Measurements from ENCODE around the gene PIGS. TPM values are rescaled to one million over a fixed set of nuclear protein-coding genes. Genes with fewer than 3 reads are reported as not detected.
"Not testable (repeated sequence)": the region's sequence is repeated elsewhere in the genome, so short reads cannot be mapped to it uniquely, and the experiment has no call there.

The PIGS gene
- total RNA-seq, 1 donor from 2014 or later = 44.2 TPM

DNA sequence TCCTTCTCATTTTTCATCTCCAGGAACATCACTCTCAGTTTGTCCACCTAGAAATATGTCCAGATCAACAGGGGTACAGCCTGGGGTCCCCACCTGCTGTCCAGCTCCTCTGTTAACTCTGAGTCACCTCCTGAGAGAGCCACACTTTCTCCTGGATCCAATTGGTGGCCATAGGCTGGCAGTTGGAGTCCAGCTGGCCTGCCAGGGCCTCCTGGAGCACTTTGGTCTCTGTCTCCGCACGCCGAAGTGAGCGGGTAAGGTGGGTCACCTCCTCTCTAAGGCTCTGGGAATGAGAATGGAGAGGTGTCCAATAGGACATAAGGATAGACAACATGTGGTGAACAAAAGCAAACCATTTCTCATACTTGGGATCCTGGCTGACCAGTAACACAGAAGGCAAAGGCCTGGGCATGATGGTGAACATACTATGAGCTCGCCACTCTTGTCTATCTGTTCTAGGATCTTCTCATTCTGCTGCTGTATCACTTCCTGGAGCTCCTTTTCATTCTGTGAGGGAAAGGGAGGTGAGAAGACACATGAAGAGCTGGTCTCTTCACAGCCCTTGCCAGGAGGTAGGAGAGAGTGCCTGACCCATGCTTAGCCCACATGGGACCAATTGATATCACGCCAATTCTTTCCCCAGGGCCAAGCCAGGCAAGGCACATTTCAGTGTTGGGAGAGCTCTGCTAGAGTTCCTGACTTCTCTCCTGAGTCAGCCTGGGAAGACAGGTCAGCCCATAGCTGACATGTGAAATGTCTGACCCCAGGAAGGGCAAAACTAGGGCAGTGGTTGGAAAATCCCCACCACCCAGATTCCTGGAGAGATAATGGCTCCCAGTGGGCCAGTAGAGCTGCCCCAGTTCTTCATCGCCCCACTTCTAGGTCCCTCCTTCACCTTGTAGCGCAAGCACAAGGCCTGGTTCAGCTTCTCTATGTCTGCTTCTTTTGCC is 7.2 kb upstream of the PIGS start:
- DNase-seq (ENCODE audit: low read depth in 2 of 2) = no peak

DNA sequence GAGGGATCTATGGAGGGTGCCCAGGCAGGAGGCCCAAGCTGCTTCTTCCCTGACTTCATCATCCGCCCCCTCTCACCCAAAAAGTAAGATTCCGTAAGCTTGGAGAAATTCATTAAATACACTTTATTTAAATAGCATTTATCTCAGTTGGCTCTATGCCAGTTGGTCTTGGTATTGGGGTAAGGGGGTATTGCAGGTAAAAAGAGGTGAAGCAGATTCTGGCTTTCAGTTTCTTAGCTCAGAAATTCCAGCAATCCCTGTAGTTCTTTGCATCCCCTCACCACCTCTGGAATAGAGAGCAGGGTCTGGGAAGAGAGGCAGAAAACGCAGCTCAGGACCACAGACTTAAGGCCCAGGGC is 6.1 kb upstream of the PIGS start:
- no peak for DNase-seq (ENCODE audit: low read depth in 2 of 2)

DNA sequence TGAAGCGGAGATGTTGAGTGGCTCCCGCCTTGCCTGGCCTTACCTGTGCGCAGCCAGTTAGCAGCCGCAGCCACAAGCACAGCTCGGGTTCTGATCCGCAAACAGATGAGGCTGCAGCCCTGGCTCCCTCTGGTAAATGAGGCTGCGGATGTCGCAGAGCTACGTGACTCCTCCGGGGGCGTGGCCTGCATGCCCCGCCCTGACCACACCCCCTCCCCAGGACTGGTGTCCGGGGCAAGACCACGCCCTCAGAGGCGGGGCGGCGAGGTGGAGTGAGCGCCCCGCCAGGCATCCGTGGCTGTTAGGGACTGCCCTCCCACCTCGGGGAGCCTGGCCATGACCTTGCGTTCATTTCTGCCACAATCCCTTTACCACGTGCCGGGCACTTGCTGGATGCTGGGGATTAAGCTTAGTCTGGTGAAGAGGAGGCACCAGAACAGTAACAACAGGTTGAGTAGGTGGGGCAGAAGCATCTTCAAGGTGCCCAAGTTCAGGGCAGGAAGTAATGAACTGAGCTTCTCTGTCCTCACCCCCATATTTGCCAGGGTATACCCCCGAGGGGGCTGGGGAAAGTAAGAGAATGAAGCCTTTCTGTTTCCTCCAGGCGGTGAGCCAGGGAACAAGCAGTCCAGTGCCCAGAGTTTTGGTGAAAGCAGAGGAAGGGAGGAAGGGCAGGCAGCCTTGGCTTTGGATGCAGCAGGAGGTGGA is 5.6 kb upstream of the PIGS start, which contains the start of gene ALDOC:
TSS of gene ALDOC (minus strand) at position 138 of the 708 bp plus-strand sequence. CDS start 1,363 bp downstream, outside the sequence.
- peak; percentile 76 to 89 for DNase-seq (ENCODE audit: low read depth in 2 of 2)

DNA sequence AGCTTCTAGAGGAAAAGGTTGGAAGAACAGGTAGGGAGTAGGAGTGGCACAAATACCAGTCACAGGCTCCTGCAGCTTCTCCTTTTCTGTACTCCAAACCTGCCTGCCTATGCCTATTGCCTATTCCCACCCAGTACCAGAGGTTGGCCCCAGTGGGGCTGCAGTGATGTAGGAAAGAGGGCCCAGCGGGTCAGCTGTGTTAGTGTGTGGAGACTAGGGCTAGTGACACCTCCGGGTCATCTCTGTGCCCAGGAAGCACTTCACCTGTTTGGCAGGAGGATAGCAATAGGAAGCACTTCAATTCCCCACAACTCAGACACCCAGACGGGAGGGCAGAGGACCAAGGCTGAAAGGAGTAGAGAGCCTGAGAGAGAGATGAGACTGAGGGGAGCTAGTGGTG is 4.7 kb upstream of the PIGS start:
- DNase-seq (ENCODE audit: low read depth in 2 of 2) = not testable (repeated sequence)

DNA sequence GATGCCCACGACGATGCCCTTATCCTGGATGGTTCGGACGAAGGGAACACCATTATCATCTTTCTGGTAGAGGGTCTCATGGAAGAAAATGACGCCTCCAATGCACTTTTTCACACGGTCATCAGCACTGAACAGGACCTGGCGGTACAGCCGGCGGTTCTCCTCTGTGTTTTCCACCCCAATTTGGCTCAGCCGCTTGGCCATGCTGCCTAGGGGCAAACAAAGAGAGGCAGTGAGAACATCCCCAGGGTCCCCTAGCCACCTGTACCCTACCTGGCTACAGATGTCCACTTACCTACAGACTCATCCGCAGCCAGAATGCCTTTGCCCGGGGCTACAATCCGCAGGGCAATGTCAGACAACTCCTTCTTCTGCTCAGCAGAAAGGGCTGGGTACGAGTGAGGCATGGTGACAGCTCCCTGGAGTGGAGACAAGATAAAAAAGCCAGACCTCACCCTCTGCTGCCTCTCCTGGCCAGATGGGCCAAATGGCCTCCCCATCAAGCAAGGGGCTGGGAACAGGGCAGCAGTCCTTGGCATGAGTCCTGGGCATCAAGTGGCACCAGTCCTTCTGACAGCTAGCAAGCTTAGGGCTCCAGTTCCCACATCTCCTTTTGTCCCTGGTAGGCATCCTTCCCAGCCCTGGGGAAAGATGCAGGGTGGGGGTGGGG is 3.9 kb upstream of the PIGS start:
- no peak for DNase-seq (ENCODE audit: low read depth in 2 of 2)

DNA sequence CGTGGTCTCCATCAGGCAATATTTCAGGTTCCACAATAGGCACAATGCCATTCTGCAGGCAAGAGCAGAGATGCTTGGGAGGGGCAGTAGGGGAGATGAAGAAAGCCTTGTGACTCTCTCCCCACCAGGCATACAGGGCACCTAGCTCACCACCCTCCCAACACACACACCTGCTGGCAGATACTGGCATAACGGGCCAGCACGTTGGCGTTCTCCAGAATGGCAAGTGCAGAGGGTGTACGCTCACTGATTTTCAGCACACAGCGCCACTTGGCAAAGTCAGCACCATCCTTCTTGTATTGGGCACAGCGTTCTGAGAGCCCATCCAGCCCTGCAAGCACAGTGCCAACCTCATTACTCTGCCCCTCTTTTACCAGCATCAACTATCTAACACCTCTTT is 3.2 kb upstream of the PIGS start:
- no peak for DNase-seq (ENCODE audit: low read depth in 2 of 2)

DNA sequence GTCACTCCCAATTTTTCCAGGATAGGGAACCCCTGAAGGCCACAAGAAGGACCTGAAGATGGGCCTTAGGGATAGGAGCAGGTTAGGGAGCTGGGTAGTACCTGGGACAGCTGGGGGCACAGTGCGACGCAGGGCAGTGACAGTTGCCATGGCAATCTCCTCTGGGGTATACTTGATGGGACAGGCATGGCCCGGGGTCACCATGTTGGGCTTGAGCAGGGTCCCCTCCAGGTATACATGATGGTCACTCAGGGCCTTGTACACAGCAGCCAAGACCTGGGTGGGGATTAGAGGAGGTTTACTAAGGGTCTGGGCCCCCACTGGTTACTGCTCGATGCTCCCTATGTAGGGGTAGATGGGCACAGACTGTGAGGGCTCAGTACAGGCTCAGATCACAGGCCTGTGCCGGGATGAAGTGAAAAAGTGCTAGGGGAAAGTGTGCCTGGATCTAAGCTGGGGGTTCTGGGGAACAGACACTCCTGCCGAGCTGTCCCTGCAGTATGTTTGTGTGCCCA is 2.7 kb upstream of the PIGS start:
- DNase-seq (ENCODE audit: low read depth in 2 of 2) = no peak

DNA sequence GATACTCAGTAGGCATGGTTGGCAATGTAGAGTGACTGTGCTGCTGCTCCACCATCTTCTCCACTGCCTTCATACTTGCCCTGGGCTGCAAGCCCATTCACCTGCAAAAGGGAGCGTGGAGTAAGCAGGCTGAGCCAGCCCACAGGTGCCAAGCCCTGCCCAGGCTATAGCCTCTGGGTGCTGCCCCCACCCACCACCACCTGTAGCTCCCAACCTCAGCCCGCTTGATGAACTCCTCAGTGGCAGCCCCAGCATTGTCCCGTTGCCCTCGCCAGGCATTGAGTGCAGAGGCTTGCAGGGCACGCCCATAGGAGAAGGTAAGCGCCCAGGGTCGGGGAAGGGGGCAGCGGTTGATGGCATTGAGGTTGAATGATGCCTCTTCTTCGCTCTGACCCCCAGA is 2.2 kb upstream of the PIGS start:
- DNase-seq (ENCODE audit: low read depth in 2 of 2) = no peak

DNA sequence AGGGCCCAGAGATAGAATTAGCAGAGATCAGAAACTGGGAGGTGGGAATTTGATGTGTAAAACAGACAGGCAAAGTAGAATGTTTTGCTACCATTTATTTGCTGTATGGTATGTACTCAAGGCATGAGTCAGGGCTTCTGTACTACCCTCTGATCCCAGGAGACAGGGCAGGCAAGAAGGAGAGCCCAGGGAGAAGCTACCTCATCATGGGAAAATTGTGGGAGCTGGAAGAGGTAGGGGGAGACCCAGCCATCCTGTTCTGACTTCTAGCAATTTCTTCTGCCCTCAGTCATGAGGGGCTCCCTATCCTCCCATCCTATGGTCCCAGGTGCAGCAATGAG is 1.7 kb upstream of the PIGS start:
- DNase-seq (ENCODE audit: low read depth in 2 of 2) = no peak

DNA sequence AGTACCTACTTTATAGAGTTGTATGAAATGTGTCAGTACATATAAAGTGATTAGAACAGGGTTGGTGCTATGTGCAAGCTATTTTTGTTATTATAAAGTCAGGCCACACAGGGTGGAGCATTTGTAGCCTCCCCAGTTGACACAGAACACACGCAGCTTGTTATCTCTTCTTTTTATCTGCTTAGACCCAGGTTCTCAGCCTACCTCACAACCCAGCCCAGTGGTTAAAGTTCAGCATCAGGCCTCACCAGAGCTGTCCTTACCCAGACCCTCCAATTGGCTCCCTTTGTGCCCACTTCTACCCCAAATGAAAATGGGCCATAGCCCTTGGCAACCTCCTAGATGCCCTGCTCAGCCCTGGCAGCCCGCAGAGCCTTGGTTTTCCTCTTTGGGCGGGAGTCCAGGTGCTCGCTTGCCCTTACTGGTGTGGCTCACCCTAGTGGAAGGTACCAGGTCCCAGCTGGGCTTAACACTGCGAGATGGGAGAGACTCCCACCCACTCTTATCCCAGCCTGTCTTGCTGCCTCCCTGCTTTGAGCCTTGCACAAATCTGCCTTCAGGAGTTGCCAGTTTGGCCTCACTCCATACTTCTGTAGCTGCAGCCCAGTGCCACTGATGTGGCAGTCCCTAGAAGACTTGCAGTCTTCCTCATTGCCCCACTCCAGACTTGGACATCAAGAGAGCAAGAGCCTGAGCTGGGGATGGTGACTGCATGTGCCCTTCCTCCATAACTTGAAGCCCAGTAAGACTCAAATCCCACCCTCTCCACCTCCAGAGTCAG is 1.1 kb upstream of the PIGS start:
- DNase-seq (ENCODE audit: low read depth in 2 of 2) = no peak

DNA sequence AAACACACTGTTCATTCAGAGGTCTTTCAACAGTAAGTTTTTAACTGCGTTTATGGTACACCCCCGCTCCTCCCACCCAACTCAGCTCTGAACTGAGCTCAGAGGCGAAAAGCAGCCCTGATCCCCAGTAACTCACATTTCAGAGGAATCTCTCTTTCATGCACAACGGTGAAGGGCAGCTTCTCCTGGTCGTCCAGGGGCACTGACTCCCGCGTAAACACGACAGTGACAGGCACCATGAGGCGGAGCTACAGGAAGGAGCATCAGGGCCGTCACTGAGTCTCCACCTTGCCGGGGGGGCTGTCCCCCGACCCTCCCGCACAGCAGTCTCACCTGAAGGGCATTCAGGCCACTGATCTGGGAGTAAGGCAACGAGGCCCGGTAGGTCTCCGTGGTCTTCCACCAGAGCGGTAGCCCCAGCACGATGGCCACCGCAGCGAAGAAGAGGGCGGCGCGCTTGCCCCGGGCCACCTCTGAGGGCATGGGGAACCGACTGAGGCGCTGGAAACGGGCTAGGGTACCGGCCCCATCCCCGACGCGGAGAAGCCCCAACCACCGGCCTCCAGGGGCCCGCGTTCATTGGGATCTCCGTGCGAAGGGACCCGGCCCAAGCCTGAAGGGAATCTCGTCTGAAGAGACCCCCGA is 486 bp downstream of the PIGS start:
- peak; percentile 11 to 45 for DNase-seq (ENCODE audit: low read depth in 2 of 2)

DNA sequence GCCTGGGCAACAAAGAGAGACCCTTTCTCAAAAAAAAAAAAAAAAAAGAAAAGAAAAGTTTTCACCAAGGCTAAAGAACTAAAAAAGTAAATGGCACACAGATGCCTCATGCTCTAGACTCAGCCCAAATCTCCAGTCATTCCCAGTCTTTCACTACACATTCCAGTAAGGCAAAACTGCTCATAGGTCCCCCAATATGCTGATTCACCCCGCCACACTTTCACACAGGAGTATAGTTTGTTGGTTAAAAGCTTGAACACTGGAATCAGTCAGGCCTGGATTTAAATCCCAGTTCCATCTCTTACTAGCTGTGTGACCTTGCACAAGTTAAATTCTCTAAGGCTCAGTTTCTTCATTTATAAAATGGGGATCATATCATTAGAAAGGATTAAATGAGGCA is 1.9 kb downstream of the PIGS start:
- no peak for DNase-seq (ENCODE audit: low read depth in 2 of 2)

DNA sequence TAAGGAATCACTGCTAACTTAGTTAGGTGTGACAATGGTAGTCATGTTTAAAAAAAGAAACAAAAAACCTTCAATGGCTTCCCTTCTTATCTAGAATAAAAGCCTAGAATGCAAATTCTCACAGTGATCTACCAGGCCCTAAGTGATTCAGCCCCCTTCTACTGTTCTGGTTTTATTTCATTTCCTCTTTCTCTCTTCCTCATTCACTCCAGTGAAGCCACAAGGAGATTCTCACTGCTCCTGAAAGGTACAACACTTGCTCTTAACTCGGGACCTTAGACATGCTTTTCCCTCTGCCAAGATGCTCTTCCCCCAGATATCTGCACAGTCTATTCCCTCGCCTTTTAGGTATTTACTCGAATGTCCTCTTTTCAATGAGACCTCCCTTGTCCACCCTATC is 3.7 kb downstream of the PIGS start:
- no peak for DNase-seq (ENCODE audit: low read depth in 2 of 2)

DNA sequence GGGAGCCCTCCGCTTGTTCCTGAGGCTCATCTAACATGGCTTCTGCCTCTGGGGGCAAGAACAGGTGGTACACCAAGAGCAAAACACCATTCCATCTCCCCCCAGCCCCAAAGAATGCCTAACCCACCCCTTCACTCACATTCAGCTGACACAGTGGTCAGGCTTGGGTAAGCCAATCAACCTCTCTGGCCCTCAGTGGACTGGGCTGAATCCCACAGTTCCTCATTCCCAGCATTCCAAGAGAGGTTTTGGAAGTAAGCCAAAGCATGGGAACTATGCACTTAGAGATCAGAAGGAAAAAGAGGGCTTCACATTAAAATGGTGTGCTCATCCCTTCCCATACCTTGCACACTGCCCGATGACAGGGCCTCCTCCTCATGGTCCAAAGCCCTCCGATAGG is 7.8 kb downstream of the PIGS start:
- peak; percentile 15 to 22 for DNase-seq (ENCODE audit: low read depth in 2 of 2)

DNA sequence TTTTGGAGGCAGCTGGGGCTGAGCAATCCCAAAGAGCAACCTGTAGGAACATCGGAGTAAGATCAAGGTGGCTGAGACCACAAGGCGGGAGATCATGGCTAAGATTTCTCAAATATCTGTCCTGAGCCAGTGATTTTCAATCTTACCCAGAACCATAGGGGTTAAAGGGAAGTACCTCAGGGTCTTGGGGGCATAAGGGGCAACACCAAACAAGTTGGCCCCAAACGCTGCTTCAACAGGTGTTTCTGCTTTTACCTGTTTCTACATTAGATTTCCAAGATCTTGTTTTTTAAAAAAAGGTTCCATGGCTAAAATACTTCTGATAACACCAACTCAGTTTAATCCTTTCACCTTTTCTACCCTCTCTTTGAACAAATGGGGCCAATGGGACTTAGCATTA is 16.3 kb downstream of the PIGS start:
- no peak for DNase-seq (ENCODE audit: low read depth in 2 of 2)

DNA sequence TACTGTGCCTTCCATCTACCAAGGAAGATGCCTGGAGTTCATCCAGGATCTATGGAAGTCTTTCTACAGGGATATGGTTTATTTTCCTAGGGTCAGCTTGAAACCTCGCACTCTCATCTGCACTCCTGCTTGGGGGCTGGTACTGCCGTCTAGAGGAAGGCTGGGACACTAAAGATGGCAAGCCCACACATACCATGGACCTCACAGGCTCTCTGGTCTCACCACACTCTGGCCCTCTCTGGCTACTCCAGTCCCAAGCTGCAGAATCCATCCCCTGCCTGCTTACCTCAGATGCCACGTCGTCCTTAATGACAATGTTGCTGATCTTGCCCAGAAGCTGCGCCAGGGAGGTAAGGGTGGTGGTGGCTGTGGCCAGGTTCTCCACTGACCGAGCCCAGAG is 16.8 kb downstream of the PIGS start:
- no peak for DNase-seq (ENCODE audit: low read depth in 2 of 2)

DNA sequence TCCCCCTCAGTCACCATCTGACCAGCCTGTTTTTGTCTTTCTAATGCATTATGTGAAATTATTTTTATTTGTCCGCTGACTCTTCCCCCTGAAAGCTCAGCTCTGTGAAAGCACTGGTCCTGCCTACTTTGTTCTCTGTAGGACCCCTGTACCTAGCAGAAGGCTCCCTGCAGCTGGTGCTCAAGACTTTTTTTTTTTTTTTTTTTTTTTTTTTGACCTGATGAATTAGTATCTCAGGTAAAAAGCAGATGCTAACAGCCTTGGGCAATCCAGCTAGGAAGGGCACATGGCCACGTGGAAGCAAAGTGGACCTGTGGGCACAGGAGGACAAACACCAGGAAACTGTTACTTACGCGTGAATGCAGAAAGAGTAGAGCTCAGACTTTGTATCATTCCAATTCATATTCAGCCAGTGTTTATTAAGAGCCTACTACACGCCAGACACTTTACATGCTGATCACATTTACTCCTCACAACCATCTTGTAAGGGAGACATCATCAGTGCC is 18.3 kb downstream of the PIGS start:
- DNase-seq (ENCODE audit: low read depth in 2 of 2) = no peak

DNA sequence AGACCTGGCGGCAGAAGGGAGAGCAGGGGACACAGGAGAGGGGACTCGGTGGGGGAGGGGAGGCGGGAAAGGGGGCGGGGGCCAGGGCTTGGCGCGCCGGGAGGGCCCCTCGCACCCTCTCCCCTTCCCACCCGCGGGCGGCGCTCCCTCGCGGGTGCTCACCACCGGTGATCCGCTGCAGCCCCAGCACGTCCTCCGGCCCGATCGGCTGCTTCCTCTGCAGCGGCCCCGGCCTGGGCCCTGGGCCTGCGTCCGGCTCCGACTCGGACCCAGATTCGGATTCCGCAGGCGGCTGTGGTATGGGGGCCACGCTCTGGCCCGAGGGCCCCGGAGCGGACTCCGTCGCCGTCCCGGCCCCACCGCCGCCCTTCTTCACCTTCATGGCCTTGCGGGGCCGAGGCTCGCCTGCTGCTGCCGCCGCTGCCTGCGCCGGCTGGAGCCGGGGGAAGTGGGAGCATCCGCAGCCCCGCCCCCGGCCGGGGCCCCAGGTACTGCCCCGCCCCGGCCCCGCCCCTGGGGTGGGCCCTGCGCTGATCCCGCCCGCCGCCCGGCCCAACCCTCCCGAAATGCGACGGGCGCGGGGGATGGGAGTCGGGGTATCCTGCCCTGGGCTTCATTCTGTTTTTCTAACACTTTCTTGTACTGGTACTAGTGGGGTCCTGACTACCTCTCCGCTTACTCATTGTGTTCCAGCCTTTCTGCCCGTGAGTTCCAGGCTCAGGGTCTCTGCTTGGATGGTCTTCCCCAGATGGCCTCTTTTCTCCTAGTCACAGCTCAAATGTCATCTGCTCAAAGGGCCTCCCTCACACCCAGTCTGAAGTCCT is 18.9 kb downstream of the PIGS start, which contains the start of gene UNC119:
TSS of gene UNC119 (minus strand) at position 449 of the 824 bp plus-strand sequence. CDS start at position 382, 67 bp downstream.
- DNase-seq (ENCODE audit: low read depth in 2 of 2) = peak; percentile 17 to 64

DNA sequence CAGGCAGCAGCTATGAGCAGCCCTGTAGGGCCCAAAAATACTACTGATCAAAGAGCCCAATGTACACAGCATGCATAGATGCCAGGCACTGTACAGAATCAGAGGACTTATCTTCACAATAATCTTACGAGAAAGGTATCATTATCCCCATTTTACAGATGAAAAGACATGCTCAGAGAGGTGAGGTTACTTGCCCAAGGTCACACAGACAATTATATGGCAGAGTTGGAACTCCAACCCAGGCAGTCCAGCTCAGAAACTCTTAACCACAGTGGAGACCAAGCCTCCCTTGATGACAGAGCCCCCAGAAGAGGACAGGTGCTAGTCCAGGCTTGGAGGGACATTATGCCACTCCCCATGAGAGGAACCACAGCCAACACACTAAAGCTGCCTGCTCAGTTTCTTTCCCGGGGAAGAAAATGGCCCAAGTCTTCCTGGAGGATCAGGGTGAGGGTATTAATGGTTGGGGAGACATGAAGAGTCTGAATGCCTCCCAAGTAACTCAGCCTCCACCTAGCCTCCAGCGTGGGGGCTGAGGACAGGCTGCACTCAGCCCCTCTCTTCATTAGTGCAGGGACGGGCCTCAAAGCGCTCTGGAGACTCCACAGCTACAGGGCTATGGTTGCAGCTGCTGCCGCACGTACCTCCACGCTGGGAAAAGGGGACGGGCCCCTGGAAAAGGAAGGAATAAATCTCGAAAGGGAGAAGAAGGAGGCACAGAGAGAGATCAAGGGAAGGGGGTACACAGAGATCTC is 19.7 kb downstream of the PIGS start:
- DNase-seq (ENCODE audit: low read depth in 2 of 2) = peak in 1 of 2 donors; percentile 16

Data from dermis microvascular lymphatic vessel endothelial cell (primary cell).